Testis (tissue), 2 donors: ENCODE measurements around the gene GPR21.

ENCODE experiments used
- POLR2A ChIP-seq: fragments of 450-650 bp; IDR thresholded peaks from one replicate; pipeline ENCODE4 v1.6.1; 2017; ENCODE audit warnings: antibody characterized with exemption, mild to moderate bottlenecking, moderate library complexity
- TF ChIP-seq, protein P1 (sequence below), 3 experiments: fragments of 450-650 bp in 2 of 3; fragments of 200-600 bp in 1 of 3; sonication (generic) in 1 of 3; IDR thresholded peaks; one replicate each; pipeline ENCODE4 v1.5.1; 2016 to 2019; ENCODE audit warnings: antibody characterized with exemption in 3 of 3, mild to moderate bottlenecking in 2 of 3, moderate library complexity in 1 of 3

DNA sequence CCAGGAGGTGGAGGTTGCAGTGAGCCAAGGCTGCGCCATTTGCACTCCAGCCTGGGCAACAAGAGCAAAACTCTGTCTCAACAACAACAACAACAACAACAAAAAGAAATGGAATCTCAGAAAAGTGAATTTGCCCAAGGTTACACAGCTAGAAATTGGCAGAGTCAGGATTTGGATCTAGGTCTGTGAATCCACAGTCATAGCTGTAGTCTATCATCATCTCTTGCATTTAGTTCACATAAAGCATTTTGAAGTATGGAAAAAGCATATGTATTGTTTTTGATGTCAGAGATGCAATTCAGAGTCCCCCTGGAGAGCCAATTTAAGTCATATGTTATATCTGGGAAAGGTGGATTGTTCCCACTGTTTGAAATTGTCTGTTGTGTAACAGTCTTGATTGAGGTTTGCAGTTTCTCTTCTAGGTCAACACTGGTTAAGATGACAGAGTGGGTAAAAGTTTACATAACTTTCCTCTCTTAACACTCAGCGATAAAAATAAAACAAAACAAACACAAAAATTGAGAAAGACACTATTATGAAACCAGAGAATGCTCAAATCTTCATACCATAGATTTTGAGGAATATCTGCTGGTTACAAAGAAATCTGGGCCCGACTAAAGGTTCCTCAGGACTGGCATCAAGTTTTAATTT, 21.5 kb upstream of the GPR21 start:
- no peak for TF ChIP-seq POLR2A
- TF ChIP-seq, protein P1, sequence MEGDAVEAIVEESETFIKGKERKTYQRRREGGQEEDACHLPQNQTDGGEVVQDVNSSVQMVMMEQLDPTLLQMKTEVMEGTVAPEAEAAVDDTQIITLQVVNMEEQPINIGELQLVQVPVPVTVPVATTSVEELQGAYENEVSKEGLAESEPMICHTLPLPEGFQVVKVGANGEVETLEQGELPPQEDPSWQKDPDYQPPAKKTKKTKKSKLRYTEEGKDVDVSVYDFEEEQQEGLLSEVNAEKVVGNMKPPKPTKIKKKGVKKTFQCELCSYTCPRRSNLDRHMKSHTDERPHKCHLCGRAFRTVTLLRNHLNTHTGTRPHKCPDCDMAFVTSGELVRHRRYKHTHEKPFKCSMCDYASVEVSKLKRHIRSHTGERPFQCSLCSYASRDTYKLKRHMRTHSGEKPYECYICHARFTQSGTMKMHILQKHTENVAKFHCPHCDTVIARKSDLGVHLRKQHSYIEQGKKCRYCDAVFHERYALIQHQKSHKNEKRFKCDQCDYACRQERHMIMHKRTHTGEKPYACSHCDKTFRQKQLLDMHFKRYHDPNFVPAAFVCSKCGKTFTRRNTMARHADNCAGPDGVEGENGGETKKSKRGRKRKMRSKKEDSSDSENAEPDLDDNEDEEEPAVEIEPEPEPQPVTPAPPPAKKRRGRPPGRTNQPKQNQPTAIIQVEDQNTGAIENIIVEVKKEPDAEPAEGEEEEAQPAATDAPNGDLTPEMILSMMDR (IDR thresholded peaks at IDR 0.05), result no peak
